Measurements from ENCODE around the gene DNAJC6.

DNAJC6 gene

DNA sequence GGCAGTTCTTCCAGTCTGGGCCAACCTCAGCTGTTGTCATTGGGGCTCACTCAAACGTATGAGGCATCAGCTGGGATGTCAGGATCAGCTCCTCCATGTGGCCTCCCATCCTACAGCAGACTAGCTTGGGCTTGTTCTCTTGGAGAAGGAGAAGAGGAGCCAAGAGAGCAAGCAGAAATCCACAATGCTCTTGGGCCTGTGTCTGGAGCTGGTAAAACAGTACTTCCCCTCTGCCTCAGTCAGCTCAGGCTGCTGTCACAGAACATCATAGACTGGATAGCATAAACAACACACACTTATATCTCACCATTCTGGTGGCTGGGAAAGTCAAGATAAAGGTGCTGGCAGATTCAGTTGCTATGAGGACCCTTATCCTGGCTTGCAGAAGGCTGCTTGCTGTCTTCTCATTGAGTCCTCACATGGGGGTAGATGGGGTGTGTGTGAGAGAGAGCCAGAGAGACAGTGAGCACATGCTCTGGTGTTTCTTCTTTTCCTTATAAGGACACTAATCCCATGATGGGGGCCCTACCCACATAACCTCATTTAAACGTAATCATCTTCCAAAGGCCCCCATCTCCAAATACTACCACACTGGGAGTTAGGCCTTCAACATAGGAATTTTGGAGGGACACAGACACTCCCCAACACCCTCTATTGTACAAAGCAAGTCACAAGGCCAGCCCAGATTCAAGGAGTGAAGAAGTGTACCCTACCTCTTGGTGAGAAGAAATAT, 16.3 kb upstream of the DNAJC6 start:
- TF ChIP-seq EZH2phosphoT487 (IDR thresholded peaks at IDR 0.05; ENCODE audit: borderline replicate concordance): no peak
- TF ChIP-seq, protein P1, sequence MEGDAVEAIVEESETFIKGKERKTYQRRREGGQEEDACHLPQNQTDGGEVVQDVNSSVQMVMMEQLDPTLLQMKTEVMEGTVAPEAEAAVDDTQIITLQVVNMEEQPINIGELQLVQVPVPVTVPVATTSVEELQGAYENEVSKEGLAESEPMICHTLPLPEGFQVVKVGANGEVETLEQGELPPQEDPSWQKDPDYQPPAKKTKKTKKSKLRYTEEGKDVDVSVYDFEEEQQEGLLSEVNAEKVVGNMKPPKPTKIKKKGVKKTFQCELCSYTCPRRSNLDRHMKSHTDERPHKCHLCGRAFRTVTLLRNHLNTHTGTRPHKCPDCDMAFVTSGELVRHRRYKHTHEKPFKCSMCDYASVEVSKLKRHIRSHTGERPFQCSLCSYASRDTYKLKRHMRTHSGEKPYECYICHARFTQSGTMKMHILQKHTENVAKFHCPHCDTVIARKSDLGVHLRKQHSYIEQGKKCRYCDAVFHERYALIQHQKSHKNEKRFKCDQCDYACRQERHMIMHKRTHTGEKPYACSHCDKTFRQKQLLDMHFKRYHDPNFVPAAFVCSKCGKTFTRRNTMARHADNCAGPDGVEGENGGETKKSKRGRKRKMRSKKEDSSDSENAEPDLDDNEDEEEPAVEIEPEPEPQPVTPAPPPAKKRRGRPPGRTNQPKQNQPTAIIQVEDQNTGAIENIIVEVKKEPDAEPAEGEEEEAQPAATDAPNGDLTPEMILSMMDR (conservative IDR thresholded peaks at IDR 0.05; ENCODE audit: low read length): no peak
- no peak overlapping the region for H3K4me2 ChIP-seq (ENCODE audit: low read depth, low read length, poor library complexity, severe bottlenecking)
- no peaks in the 10 kb centered on the region for H3K36me3 ChIP-seq (ENCODE audit: insufficient read depth, low read length)
- no peak overlapping the region for H3K4me3 ChIP-seq (ENCODE audit: low read length, poor library complexity, severe bottlenecking)
- no peaks in the 10 kb centered on the region for H4K20me1 ChIP-seq (ENCODE audit: insufficient read depth, low read length, poor library complexity, severe bottlenecking)
- no peaks in the 10 kb centered on the region for H3K4me1 ChIP-seq (ENCODE audit: insufficient read depth, low read length, poor library complexity, severe bottlenecking)
- no peaks in the 10 kb centered on the region for H3K79me2 ChIP-seq (ENCODE audit: insufficient read depth, low read length)
- H2AFZ ChIP-seq (ENCODE audit: low read length): no peak overlapping the region
- no peaks in the 10 kb centered on the region for H3K27me3 ChIP-seq (ENCODE audit: insufficient read depth, low read length, poor library complexity, severe bottlenecking)
- no peaks in the 10 kb centered on the region for H3K9me2 ChIP-seq (replicated peaks; ENCODE audit: low read depth, low read length)
- H3K9me3 ChIP-seq (ENCODE audit: insufficient read depth, low read depth, low read length): no peaks in the 10 kb centered on the region
- H3K9ac ChIP-seq (ENCODE audit: low read depth, low read length, poor library complexity, severe bottlenecking): no peak overlapping the region
- H3F3A ChIP-seq (ENCODE audit: low read depth): no peaks in the 10 kb centered on the region

- H3F3A ChIP-seq (ENCODE audit: low read depth): no peaks in the 10 kb centered on the region
- no peak overlapping the region for H3K4me3 ChIP-seq (ENCODE audit: low read length, poor library complexity, severe bottlenecking)
- no peaks in the 10 kb centered on the region for H3K27me3 ChIP-seq (ENCODE audit: insufficient read depth, low read length, poor library complexity, severe bottlenecking)
- H3K4me1 ChIP-seq (ENCODE audit: insufficient read depth, low read length, poor library complexity, severe bottlenecking): no peaks in the 10 kb centered on the region
- H3K9me2 ChIP-seq (replicated peaks; ENCODE audit: low read depth, low read length): no peaks in the 10 kb centered on the region
- H3K9ac ChIP-seq (ENCODE audit: low read depth, low read length, poor library complexity, severe bottlenecking): no peak overlapping the region
- H3K4me2 ChIP-seq (ENCODE audit: low read depth, low read length, poor library complexity, severe bottlenecking): no peak overlapping the region
- H3K36me3 ChIP-seq (ENCODE audit: insufficient read depth, low read length): no peaks in the 10 kb centered on the region
- no peak for TF ChIP-seq EZH2phosphoT487 (IDR thresholded peaks at IDR 0.05; ENCODE audit: borderline replicate concordance)
- TF ChIP-seq, protein P1 (conservative IDR thresholded peaks at IDR 0.05; ENCODE audit: low read length): no peak
- no peaks in the 10 kb centered on the region for H4K20me1 ChIP-seq (ENCODE audit: insufficient read depth, low read length, poor library complexity, severe bottlenecking)
- no peak overlapping the region for H2AFZ ChIP-seq (ENCODE audit: low read length)
- H3K9me3 ChIP-seq (ENCODE audit: insufficient read depth, low read depth, low read length): no peaks in the 10 kb centered on the region
- no peaks in the 10 kb centered on the region for H3K79me2 ChIP-seq (ENCODE audit: insufficient read depth, low read length)
Measured at GRCh38 chr1:65297706-65298105, 11.6 kb upstream of the DNAJC6 start.

DNA sequence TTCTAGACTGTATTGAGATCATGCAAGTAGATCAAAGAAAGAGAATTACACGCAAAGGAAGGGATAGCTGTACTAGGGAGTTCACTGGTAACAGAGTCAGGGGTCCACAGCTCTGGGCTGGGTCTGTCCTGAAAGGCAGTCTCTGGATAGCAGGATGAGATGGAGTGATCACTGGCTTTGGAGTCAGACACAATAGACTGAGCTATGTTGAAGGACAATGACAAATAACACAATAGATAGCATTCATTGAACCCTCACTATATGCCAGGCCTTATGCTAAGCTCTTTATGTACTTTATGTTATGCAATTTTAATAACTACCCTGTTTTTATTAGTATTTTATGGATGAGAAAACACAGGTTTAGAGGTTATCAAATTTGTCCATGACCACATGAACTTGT, 10.0 kb upstream of the DNAJC6 start:
- Histone ChIP-seq H3K9ac (ENCODE audit: low read depth, low read length, poor library complexity, severe bottlenecking) (no peak overlapping the region), H3K4me2 (ENCODE audit: low read depth, low read length, poor library complexity, severe bottlenecking) (no peak overlapping the region), H3K36me3 (ENCODE audit: insufficient read depth, low read length) (no peaks in the 10 kb centered on the region), H3K27me3 (ENCODE audit: insufficient read depth, low read length, poor library complexity, severe bottlenecking) (no peaks in the 10 kb centered on the region), H3K9me3 (ENCODE audit: insufficient read depth, low read depth, low read length) (no peaks in the 10 kb centered on the region), H4K20me1 (ENCODE audit: insufficient read depth, low read length, poor library complexity, severe bottlenecking) (no peaks in the 10 kb centered on the region), H3K9me2 (replicated peaks; ENCODE audit: low read depth, low read length) (no peaks in the 10 kb centered on the region), H3F3A (ENCODE audit: low read depth) (no peaks in the 10 kb centered on the region), H2AFZ (ENCODE audit: low read length) (no peak overlapping the region), H3K79me2 (ENCODE audit: insufficient read depth, low read length) (no peaks in the 10 kb centered on the region), H3K4me1 (ENCODE audit: insufficient read depth, low read length, poor library complexity, severe bottlenecking) (no peaks in the 10 kb centered on the region), H3K4me3 (ENCODE audit: low read length, poor library complexity, severe bottlenecking) (no peak overlapping the region)
- TF ChIP-seq EZH2phosphoT487 (IDR thresholded peaks at IDR 0.05; ENCODE audit: borderline replicate concordance): no peak
- TF ChIP-seq, protein P1 (conservative IDR thresholded peaks at IDR 0.05; ENCODE audit: low read length): no peak
